Parathyroid adenoma (tissue), 2 donors: ENCODE measurements around the gene HAAO.

Experiments
- H2AFZ ChIP-seq: fragments of 300-600 bp; sonication (generic); one replicate; pipeline ENCODE4 v1.7.0; 2017; ENCODE audit warnings: antibody characterized with exemption, mild to moderate bottlenecking
- H3K27ac ChIP-seq: fragments of 300-600 bp; sonication (generic); one replicate; pipeline ENCODE4 v1.7.0; 2017
- H3K27me3 ChIP-seq: fragments of 300-600 bp; sonication (generic); one replicate; pipeline ENCODE4 v1.7.0; 2017; ENCODE audit warnings: low read length; ENCODE audit not compliant: control insufficient read depth, insufficient read depth
- H3K36me3 ChIP-seq: fragments of 300-600 bp; sonication (generic); one replicate; pipeline ENCODE4 v1.7.0; 2017; ENCODE audit warnings: low read length; ENCODE audit not compliant: control insufficient read depth, insufficient read depth
- H3K4me1 ChIP-seq: fragments of 300-600 bp; sonication (generic); one replicate; pipeline ENCODE4 v1.7.0; 2017; ENCODE audit warnings: control low read depth
- H3K4me2 ChIP-seq: fragments of 300-600 bp; sonication (generic); one replicate; pipeline ENCODE4 v1.7.0; 2017; ENCODE audit warnings: low read length
- H3K4me3 ChIP-seq: fragments of 300-600 bp; sonication (generic); one replicate; pipeline ENCODE4 v1.7.0; 2017; ENCODE audit warnings: low read depth, low read length
- H3K79me2 ChIP-seq: fragments of 300-600 bp; sonication (generic); one replicate; pipeline ENCODE4 v1.7.0; 2017; ENCODE audit warnings: control low read depth
- H3K9ac ChIP-seq: fragments of 300-600 bp; sonication (generic); one replicate; pipeline ENCODE4 v1.7.0; 2017; ENCODE audit warnings: mild to moderate bottlenecking
- H3K9me3 ChIP-seq: fragments of 300-600 bp; sonication (generic); one replicate; pipeline ENCODE4 v1.7.0; 2017; ENCODE audit warnings: low read length; ENCODE audit not compliant: control insufficient read depth
- CTCF ChIP-seq: fragments of 300-600 bp; sonication (generic); IDR thresholded peaks from one replicate; pipeline ENCODE4 v1.7.0; 2017; ENCODE audit warnings: antibody characterized with exemption, mild to moderate bottlenecking
- donor health status: primary hyperparathyroidism.

Gene HAAO

DNA sequence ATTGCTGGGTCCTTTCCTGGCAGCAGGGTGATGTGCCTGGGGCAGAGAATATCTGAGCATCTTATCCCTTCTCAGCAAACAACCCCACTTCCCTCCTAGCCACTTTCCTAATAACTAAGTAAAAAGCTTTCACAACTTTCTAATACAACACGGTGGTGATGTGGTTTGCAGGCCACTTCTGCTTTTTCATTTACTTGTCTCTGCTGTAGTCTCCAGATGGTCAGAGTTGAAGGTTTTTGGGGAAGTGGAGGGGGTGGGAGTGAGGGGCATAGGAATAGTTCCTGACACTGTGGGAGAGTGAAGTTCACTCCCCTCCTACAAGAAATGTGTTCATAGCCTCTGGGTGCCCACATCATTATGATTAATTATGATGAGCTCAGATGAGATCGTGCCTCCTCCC, 40.1 kb downstream of the HAAO start:
- Histone ChIP-seq H3K4me1 (no peaks in the 10 kb centered on the region), H3K4me2 (no peak overlapping the region), H3K27me3 (no peaks in the 10 kb centered on the region), H3K9ac (no peak overlapping the region), H3K27ac (no peak overlapping the region), H3K79me2 (no peaks in the 10 kb centered on the region), H3K9me3 (no peaks in the 10 kb centered on the region), H3K4me3 (no peak overlapping the region), H2AFZ (no peak overlapping the region), H3K36me3 (no peaks in the 10 kb centered on the region)
- TF ChIP-seq CTCF, result no peak

DNA sequence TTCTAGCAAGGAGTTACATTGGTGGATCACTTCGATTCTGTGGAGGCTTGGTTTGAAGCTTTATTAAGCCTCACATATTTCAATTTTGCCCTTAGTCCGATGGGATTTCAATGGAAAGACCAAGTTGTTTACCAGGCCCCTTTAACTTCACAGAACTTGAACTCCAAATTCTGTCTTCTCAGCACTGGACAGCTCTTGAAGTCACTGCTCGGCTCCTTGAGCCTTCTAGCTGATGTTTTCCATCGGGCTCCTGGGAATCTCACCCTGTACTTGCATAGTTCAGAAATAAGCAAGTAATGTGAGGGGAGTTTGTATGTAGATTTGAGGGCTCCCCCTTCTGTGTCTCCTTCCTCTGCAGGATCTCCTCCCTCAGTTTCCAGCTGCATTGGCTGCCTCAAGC, 43.5 kb downstream of the HAAO start:
- Histone ChIP-seq H3K9ac (no peak overlapping the region), H3K79me2 (no peaks in the 10 kb centered on the region), H3K4me3 (no peak overlapping the region), H2AFZ (no peak overlapping the region), H3K4me1 (no peaks in the 10 kb centered on the region), H3K27ac (no peak overlapping the region), H3K27me3 (no peaks in the 10 kb centered on the region), H3K36me3 (no peaks in the 10 kb centered on the region), H3K9me3 (no peaks in the 10 kb centered on the region), H3K4me2 (no peak overlapping the region)
- no peak for TF ChIP-seq CTCF

- no peaks in the 10 kb centered on the region for H3K9me3 ChIP-seq
- H3K4me1 ChIP-seq, result no peaks in the 10 kb centered on the region
- no peak overlapping the region for H2AFZ ChIP-seq
- no peak overlapping the region for H3K4me2 ChIP-seq
- H3K9ac ChIP-seq, result no peak overlapping the region
- no peak overlapping the region for H3K4me3 ChIP-seq
- no peaks in the 10 kb centered on the region for H3K27me3 ChIP-seq
- TF ChIP-seq CTCF, result no peak
- H3K27ac ChIP-seq, result no peak overlapping the region
- H3K79me2 ChIP-seq, result no peaks in the 10 kb centered on the region
- H3K36me3 ChIP-seq, result no peaks in the 10 kb centered on the region
Observed at GRCh38 chr2:42747422-42747821, 45.0 kb downstream of the HAAO start.

- H3K9me3 ChIP-seq, result no peaks in the 10 kb centered on the region
- no peaks in the 10 kb centered on the region for H3K36me3 ChIP-seq
- no peaks in the 10 kb centered on the region for H3K4me1 ChIP-seq
- H3K4me3 ChIP-seq, result no peak overlapping the region
- no peak overlapping the region for H3K9ac ChIP-seq
- H3K4me2 ChIP-seq, result no peak overlapping the region
- H3K27ac ChIP-seq, result no peak overlapping the region
- H3K79me2 ChIP-seq, result no peaks in the 10 kb centered on the region
- H3K27me3 ChIP-seq, result no peaks in the 10 kb centered on the region
- no peak overlapping the region for H2AFZ ChIP-seq
- no peak for TF ChIP-seq CTCF
Observed at GRCh38 chr2:42744545-42745082, 47.8 kb downstream of the HAAO start.

DNA sequence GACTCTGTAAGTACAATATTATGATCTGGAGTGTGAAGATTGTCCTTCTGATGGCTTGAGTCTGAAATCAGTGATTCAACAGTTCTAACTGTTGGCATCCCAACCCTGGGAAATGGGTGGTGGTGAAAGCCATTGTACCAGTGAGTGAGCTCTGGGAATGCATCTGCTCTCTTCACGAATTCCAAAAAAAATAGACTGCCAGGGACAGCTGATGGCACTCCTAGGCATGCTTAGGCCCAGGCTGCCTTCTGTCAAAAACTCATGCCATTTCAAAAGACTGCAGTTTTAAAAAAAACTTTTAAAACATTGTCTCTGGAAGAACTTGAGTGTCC, 48.8 kb downstream of the HAAO start:
- Histone ChIP-seq H3K9me3 (no peaks in the 10 kb centered on the region), H2AFZ (no peak overlapping the region), H3K4me3 (no peak overlapping the region), H3K9ac (no peak overlapping the region), H3K4me1 (no peaks in the 10 kb centered on the region), H3K36me3 (no peaks in the 10 kb centered on the region), H3K27ac (no peak overlapping the region), H3K27me3 (no peaks in the 10 kb centered on the region), H3K4me2 (no peak overlapping the region), H3K79me2 (no peaks in the 10 kb centered on the region)
- TF ChIP-seq CTCF, result no peak
